HG02840 (cell line): ENCODE results near the gene PDIA6.

ENCODE experiments used
- ATAC-seq: cut with Tn5 transposase; IDR thresholded peaks from one replicate; pipeline ENCODE4 v1.9.1; 2021; ENCODE audit warnings: mild to moderate bottlenecking, moderate library complexity, moderate number of reproducible peaks; ENCODE audit not compliant: unreplicated experiment, low FRiP score

The PDIA6 gene

DNA sequence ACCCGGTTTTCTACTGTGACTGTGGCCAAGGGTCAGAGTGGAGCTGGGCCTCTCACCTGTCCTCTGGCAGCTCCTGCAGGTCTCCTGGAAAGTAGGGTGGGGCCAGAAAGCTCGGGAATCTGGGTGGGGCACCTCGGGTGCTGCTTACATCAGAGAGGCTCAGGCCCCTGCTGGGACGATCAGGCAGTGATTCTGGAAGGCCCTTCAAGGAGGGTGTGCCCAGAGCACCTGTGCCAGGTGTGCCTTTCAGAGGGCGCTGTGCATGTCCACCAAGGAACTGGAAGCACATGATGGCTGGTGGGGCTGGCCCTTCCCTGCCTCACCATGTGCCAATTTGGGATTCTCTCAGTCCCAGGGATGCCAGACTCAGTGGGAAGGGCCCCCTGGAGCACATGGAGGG is 47.1 kb downstream of the PDIA6 start:
- no peak for ATAC-seq

DNA sequence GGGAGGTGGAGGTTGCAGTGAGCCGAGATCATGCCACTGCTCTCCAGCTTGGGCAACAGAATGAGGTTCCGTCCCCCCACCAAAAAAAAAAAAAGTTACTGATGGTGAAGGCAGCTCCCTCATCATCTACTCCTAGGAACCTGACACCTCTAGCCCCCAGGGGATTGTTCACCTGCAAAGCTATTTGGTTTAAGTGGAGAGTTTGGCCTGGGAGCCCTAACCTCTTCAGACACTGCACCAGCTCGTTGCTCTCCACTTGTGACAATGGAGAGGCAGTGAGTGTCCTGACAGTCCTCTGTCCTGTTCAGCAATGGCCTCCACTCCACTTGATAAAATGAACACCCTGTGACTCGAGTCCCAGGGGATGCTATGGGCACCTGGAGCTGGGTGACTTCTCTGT is 47.7 kb downstream of the PDIA6 start:
- ATAC-seq, result no peak

- no peak for ATAC-seq
These were observed 48.3 kb downstream of the PDIA6 start for GRCh38 chr2:10764096-10764785.

GRCh38 chr2:10763461-10763800 is 49.2 kb downstream of the PDIA6 start:
- no peak for ATAC-seq

- ATAC-seq, result no peak
These were observed 49.7 kb downstream of the PDIA6 start for GRCh38 chr2:10762651-10763460.

GRCh38 chr2:10761591-10761990 is 51.0 kb downstream of the PDIA6 start:
- ATAC-seq, result no peak

DNA sequence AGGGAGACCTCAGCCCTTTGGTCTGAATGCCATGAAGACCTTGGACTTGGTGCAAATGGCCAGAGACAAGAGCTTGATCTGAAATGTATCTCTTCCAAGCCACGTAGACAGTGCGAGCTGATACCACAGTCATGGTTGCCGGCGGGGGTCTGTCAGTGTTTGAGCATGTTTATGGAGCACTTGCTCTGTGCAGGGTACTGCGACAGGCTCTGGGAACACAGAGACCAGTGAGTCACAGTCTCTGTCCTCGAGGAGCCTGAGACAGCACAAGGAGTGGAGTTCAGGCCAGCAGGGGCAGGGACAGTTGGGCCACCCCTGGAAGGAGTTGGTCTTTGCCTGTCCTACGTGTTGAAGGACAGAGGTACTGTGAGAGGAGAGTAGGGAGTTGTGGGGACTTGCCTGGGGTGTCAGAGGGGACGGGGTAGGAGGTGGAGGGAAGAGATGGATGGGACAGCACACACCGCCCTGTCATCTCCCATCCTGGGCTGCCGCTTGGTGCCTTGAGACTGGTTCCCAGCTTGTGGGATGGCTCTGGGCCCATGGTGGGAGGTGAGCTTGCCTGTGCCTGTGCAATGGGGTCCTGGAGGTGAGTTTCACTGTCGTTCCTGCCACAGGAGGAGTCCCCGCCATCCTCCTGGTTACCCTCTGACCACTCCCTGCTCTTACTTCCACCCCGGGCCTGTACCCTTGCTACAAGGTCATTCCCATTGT is 51.6 kb downstream of the PDIA6 start:
- no peak for ATAC-seq

- ATAC-seq, result no peak
These were observed 53.4 kb downstream of the PDIA6 start for GRCh38 chr2:10759151-10759714.

- no peak for ATAC-seq
These were observed 54.7 kb downstream of the PDIA6 start for GRCh38 chr2:10757814-10758286.

- ATAC-seq, result no peak
These were observed 57.0 kb downstream of the PDIA6 start for GRCh38 chr2:10755621-10756020.

GRCh38 chr2:10753876-10754275 is 58.7 kb downstream of the PDIA6 start:
- ATAC-seq, result no peak

DNA sequence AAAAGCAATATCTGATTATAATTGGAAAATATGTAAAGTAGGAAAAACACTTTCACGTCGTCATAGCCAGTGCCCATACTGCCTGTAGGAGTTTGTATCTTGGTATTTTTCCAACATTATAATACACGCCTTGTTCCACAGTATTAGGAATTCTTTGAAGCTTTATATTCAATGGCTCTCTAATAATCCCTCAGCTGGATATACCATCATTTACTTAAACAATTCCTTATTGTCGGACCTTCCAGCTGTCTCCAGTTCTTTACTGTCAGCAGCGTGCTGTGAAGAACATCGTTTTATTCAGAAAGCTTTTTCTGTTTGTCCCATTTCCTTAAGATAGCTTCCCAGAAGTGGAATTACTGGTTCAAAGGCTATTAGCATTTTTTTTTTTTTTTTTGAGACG is 59.4 kb downstream of the PDIA6 start:
- ATAC-seq, result no peak

DNA sequence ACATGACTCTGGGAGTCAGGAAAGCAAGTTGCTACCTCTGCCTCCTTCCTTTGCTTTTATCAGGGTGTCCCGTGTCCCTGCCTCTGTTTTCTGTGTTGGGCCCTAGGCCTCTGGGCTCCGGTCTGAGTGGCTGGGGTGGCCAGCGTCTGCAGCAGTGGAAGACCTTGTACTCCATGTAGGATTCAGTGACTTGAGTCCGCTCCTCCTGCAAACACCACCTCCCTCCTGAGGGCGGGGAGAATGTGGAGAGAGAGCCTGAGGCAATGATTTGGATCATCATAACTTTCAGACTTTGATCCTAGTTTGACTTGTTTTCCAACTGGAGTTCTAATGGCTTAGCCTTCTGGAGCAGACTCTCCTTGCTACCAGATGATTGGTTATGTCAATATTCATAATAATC is 60.3 kb downstream of the PDIA6 start:
- ATAC-seq, result no peak

GRCh38 chr2:10750610-10751009 is 62.0 kb downstream of the PDIA6 start:
- no peak for ATAC-seq

GRCh38 chr2:10742666-10743065 is 69.9 kb downstream of the PDIA6 start:
- no peak for ATAC-seq

DNA sequence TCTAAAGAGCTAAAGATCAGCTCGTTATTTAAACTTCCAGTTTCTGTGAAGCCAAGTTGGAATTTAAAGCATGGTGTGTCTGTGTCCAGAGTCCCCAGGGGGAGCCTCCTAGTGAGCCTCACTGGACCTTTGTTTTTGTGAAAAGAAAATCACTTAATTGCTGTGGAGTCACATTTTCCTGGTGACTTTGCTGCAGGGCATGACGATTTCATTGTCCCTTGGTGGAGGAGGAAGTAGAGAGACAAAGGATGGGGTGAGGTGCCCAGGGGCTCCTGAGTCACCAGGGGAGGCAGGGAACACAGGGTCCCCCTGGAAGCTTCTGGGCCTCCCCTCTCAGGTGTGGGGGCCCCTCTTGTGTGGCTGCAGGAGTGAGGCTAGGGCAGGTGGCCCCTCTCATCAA is 71.4 kb downstream of the PDIA6 start:
- ATAC-seq, result no peak

DNA sequence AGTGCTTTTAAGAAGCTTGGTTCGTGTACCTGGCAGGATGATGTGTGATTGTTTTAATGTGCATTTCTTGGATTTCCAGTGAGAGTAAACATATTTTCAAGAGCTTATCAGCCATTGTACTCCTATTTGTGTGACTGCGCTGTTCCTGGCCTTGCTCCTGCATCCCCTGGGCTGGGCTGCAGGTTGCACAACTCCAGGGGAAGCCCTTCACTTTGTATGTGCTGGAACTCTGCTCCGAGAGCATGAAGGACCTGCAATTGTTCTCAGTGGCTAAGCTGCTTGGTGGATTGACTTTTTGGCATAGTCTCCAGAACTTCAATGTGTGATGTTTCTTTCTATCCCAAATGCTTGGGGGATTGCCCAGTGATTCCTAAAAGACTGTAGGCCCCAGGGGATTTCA is 72.4 kb downstream of the PDIA6 start:
- no peak for ATAC-seq

GRCh38 chr2:10738192-10738591 is 74.4 kb downstream of the PDIA6 start:
- ATAC-seq, result no peak

DNA sequence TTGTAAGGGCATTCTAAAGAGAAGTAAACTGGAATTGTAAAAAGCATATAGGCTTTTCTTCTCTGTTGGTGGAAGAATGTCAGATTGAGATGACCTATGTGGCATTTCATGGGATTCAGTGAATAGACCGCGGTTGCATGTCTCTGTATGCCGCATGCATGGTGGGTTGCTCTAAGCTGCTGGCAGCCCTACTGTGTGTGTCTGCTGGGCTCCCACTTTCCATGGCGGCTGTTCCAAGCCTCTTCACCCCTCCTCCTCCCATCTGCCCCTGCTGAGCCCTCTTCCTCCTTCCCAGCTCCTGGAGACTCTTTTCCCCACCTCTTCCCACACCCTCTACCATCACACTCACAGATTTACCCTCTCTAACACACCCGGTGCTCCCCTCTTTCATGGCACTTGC is 78.6 kb downstream of the PDIA6 start:
- no peak for ATAC-seq

GRCh38 chr2:10733566-10733925 is 79.0 kb downstream of the PDIA6 start:
- no peak for ATAC-seq
